ENCODE data around the gene GTPBP1.

DNA sequence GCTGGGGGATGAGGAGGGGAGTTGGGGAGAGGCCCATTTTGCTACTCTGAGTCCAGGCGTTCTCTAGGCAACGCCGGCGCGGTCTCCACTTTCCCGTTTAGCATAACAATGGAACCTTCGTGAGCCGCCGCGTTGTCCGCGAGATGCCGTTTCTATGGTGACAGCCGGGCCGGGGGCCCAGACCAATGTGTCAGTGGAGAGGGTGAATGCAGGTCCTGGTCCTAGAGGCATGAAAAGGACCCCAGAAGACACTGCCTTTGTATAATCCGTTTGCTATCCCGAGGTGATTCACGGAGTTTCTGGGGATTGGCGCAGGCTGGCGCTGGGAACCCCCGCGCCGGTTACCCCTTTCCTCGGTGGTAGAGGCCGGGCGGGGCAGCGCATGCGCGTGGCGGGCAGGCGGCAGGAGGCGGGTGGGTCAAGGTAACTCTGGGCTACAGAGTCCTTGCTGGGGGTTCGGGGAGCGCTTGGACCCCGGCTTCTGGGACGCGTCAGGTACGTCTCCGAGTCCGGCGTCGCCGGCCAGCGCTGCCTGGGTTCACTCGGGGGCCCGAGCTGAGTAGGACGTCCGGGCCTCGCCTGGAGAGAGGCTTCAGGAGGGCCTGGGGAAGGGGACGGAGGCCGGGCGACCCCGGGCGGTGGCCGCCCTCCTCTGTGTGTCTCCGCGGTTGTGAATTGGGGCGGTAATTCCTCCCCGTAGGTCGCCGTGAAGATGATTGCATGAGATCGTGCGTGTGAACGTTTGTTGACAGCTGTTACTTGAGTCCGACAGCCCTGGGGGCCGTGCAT, 49.3 kb upstream of the GTPBP1 start, which contains the start of the genes CBY1 and FAM227A:
- peak in 2 of 5 experiments; percentile 27 to 55 for TF ChIP-seq CTCF (IDR thresholded peaks at IDR 0.05)
- peak; percentile 6 to 70 for TF ChIP-seq POLR2A (IDR thresholded peaks at IDR 0.05)
- peak; percentile 80 to 86 for TF ChIP-seq EP300 (IDR thresholded peaks at IDR 0.05)
